ENCODE measurements around the gene DIS3L2. TPM values are rescaled to one million over a fixed set of nuclear protein-coding genes. Genes with fewer than 3 reads are reported as not detected.

Gene DIS3L2
- total and polyA plus RNA-seq, 8 donors, result 25.2 to 43.4 (median 36.3) TPM

DNA sequence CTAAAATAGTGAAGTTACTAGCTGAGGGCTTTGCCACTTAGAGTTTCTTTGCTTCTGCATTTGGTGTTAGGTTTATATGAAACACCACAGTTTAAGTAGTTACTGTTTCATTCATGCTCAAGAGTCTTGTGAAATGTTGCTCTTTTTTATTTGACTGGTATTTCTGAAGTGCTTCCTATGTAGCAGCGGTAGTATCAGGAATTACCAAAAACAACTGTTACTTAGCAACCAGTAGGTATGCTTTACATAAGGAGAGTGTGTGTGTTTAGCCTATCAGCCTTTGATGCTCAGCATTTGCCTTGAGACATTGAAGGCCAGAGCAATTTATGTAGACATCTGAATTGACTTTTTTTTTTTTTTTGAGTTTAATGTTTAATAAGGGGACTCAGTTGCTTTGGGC is 3.6 kb downstream of the DIS3L2 start:
- no peaks in the 10 kb centered on the region for H3K36me3 ChIP-seq
- TF ChIP-seq, protein P1, sequence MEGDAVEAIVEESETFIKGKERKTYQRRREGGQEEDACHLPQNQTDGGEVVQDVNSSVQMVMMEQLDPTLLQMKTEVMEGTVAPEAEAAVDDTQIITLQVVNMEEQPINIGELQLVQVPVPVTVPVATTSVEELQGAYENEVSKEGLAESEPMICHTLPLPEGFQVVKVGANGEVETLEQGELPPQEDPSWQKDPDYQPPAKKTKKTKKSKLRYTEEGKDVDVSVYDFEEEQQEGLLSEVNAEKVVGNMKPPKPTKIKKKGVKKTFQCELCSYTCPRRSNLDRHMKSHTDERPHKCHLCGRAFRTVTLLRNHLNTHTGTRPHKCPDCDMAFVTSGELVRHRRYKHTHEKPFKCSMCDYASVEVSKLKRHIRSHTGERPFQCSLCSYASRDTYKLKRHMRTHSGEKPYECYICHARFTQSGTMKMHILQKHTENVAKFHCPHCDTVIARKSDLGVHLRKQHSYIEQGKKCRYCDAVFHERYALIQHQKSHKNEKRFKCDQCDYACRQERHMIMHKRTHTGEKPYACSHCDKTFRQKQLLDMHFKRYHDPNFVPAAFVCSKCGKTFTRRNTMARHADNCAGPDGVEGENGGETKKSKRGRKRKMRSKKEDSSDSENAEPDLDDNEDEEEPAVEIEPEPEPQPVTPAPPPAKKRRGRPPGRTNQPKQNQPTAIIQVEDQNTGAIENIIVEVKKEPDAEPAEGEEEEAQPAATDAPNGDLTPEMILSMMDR (IDR thresholded peaks at IDR 0.05), result no peak
- ATAC-seq, result peak; percentile 54
- no peaks in the 10 kb centered on the region for H3K27me3 ChIP-seq
- H3K9me3 ChIP-seq, result peaks cover 0 to 2% of the 10 kb centered on the region in 2 donors
- intact Hi-C loops (cut with DNase I), result no loop called here
- peak overlapping the region in 1 of 2 donors; percentile 45 for H3K27ac ChIP-seq
- DNase-seq, result peak in 1 of 4 donors; percentile 62
- H3K4me1 ChIP-seq, result peaks cover 3 to 37% of the 10 kb centered on the region in 2 donors
- H3K4me3 ChIP-seq, result no peak overlapping the region

DNA sequence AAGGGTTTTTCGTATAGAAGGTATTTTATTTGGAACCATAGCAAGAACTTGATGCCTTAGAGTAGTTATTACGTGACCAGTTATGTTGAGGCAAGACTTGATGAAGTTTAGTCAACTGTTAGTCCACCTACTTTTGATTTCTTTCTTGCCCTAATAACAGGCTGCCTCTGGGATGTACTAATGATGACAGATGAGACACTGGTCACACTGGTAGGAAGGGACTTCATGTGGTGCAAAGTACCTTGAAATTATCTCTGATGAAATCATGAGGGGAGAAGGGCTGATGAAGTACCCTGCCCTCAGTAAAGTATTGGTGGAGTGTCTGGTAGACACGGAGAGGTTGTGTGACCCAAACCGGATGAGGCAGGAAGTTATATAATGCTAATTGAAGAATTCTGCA is 5.4 kb downstream of the DIS3L2 start:
- DNase-seq (no peak), ATAC-seq (no peak)
- intact Hi-C loops (cut with DNase I), result no loop called here
- Histone ChIP-seq H3K9me3 (peaks cover 0 to 2% of the 10 kb centered on the region in 2 donors), H3K27me3 (no peaks in the 10 kb centered on the region), H3K4me3 (no peak overlapping the region), H3K36me3 (no peaks in the 10 kb centered on the region), H3K4me1 (peaks cover 0 to 29% of the 10 kb centered on the region in 2 donors), H3K27ac (no peak overlapping the region)
- TF ChIP-seq, protein P1 (IDR thresholded peaks at IDR 0.05), result no peak

DNA sequence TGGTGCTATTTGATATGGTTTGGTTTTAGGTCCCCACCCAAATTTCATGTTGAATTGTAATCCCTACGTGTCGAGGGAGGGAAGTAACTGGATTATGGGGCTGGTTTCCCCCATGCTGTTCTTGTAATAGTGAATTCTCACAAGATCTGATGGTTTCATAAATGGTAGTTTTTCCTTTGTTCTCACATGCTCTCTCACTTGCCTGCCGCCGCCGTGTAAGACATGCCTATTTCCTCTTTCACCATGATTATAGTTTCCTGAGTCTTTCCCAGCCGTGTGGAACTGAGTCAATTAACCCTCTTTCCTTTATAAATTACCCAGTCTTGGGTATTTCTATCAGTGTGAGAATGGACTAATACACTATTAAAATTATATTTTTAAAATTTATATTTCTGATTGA is 7.3 kb downstream of the DIS3L2 start:
- peaks cover 0 to 10% of the 10 kb centered on the region in 2 donors for H3K4me1 ChIP-seq
- H3K9me3 ChIP-seq, result peaks cover 0 to 2% of the 10 kb centered on the region in 2 donors
- H3K27ac ChIP-seq, result no peak overlapping the region
- ATAC-seq (no peak), DNase-seq (no peak)
- H3K36me3 ChIP-seq, result no peaks in the 10 kb centered on the region
- TF ChIP-seq, protein P1 (IDR thresholded peaks at IDR 0.05), result no peak
- intact Hi-C loops (cut with DNase I), result no loop called here
- no peak overlapping the region for H3K4me3 ChIP-seq
- H3K27me3 ChIP-seq, result no peaks in the 10 kb centered on the region

DNA sequence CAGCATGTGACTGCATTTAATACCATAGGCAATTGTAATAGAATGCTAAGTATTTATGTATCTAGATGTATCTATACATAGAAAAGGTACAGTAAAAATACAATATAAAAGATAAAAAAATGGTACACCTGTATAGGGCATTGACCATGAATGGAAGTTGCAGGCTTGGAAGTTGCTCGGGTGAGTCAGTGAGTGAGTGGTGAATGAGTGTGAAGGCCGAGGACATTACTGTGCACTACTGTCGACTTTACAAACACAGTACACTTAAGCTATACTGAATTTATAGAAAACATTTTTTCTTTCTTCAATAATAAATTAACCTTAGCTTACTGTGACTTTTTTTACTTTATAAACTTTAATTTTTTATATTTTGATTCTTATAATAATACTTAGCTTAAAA is 8.9 kb downstream of the DIS3L2 start:
- TF ChIP-seq, protein P1 (IDR thresholded peaks at IDR 0.05), result no peak
- intact Hi-C loops (cut with DNase I), result no loop called here
- no peak for ATAC-seq

DNA sequence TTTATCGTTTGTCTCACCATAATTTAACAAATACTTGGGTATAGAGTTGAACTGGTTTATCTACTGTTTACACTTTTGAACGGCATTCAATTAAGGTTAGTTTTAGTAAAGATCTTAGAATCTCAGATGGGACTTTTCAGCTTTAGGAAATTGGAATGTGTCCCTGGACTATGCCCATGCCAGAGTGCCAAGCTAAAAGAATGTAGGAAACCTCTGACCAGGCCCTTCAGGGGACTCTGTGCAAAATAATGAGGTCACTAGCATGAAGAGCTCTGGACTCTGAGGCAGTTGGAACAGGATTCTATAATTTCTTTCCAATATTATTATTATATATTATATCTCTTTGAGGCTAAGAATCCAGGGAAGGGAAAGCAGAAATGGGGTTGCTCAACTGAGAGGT is 13.5 kb downstream of the DIS3L2 start:
- Histone ChIP-seq H3K9me3 (no peaks in the 10 kb centered on the region), H3K27me3 (no peaks in the 10 kb centered on the region), H3K4me1 (no peaks in the 10 kb centered on the region), H3K36me3 (no peaks in the 10 kb centered on the region), H3K4me3 (no peak overlapping the region), H3K27ac (no peak overlapping the region)
- intact Hi-C loops (cut with DNase I), result no loop called here
- ATAC-seq (no peak), DNase-seq (no peak)
- TF ChIP-seq, protein P1 (IDR thresholded peaks at IDR 0.05), result no peak

More for the DNA sequence above, 8.9 kb downstream of the DIS3L2 start:
- Histone ChIP-seq H3K36me3 (no peaks in the 10 kb centered on the region), H3K27me3 (no peaks in the 10 kb centered on the region), H3K27ac (no peak overlapping the region), H3K9me3 (peaks cover 0 to 2% of the 10 kb centered on the region in 2 donors), H3K4me3 (no peak overlapping the region), H3K4me1 (no peaks in the 10 kb centered on the region)
- no peak for DNase-seq
